Liver (tissue), 9 donors: ENCODE results near the gene CREBBP. TPM values are rescaled to one million over a fixed set of nuclear protein-coding genes. Genes with fewer than 3 reads are reported as not detected.

ENCODE experiments used
- DNase-seq: peaks from one replicate; pipeline ENCODE4 v3.0.0-alpha.2; 2017; ENCODE audit warnings: low spot score
- H3K27ac ChIP-seq, 2 donors: one replicate each; pipeline ENCODE4 v1.7.0; 2013; ENCODE audit warnings: inconsistent platforms in 2 of 2, low read length in 2 of 2, control low read depth in 1 of 2, low read depth in 1 of 2, mild to moderate bottlenecking in 1 of 2
- H3K27me3 ChIP-seq, 4 donors: one replicate each; pipeline versions ENCODE4 v1.6.1 to v1.7.0; 2013; ENCODE audit warnings: low read length in 3 of 4, inconsistent platforms in 1 of 4, mild to moderate bottlenecking in 1 of 4, moderate library complexity in 1 of 4; ENCODE audit not compliant: control insufficient read depth in 4 of 4, insufficient read depth in 4 of 4
- H3K36me3 ChIP-seq, 4 donors: one replicate each; pipeline versions ENCODE4 v1.6.1 to v1.7.0; 2013; ENCODE audit warnings: low read length in 3 of 4, mild to moderate bottlenecking in 3 of 4, low read depth in 1 of 4, moderate library complexity in 1 of 4; ENCODE audit not compliant: control insufficient read depth in 4 of 4, insufficient read depth in 3 of 4
- H3K4me1 ChIP-seq, 4 donors: one replicate each; pipeline versions ENCODE4 v1.6.1 to v1.7.0; 2013; ENCODE audit warnings: low read length in 3 of 4, mild to moderate bottlenecking in 3 of 4, moderate library complexity in 1 of 4; ENCODE audit not compliant: control insufficient read depth in 4 of 4, insufficient read depth in 4 of 4
- H3K4me3 ChIP-seq, 3 donors: one replicate each; pipeline versions ENCODE4 v1.6.1 to v1.7.0; 2013; ENCODE audit warnings: low read length in 3 of 3, control low read depth in 1 of 3, low read depth in 1 of 3, mild to moderate bottlenecking in 1 of 3
- H3K9ac ChIP-seq, 2 donors: one replicate each; pipeline ENCODE4 v1.7.0; 2013; ENCODE audit warnings: low read length in 2 of 2, mild to moderate bottlenecking in 2 of 2, moderate library complexity in 2 of 2, control low read depth in 1 of 2, low read depth in 1 of 2
- H3K9me3 ChIP-seq, 4 donors: one replicate each; pipeline versions ENCODE4 v1.6.1 to v1.7.0; 2013; ENCODE audit warnings: low read length in 3 of 4; ENCODE audit not compliant: control insufficient read depth in 4 of 4
- EGR1 ChIP-seq, 2 donors: IDR thresholded peaks; 2 replicates each; pipeline ENCODE4 v1.6.1; 2016 to 2018; ENCODE audit warnings: antibody characterized with exemption in 2 of 2, low read depth in 2 of 2
- FOXA1 ChIP-seq: IDR thresholded peaks from 2 replicates; pipeline ENCODE4 v1.6.1; 2016; ENCODE audit warnings: antibody characterized with exemption
- FOXA2 ChIP-seq: IDR thresholded peaks from 2 replicates; pipeline ENCODE4 v1.6.1; 2016; ENCODE audit warnings: antibody characterized with exemption
- HNF4A ChIP-seq, 2 donors: conservative IDR thresholded peaks; 2 replicates each; pipeline ENCODE4 v1.6.1; 2016; ENCODE audit warnings: antibody characterized with exemption in 2 of 2, mild to moderate bottlenecking in 2 of 2
- HNF4G ChIP-seq: IDR thresholded peaks from 2 replicates; pipeline ENCODE4 v1.6.1; 2016; ENCODE audit warnings: antibody characterized with exemption
- JUND ChIP-seq, 2 donors: IDR thresholded peaks; 2 replicates each; pipeline ENCODE4 v1.6.1; 2016; ENCODE audit warnings: antibody characterized with exemption in 2 of 2
- NR2F2 ChIP-seq: IDR thresholded peaks from 2 replicates; pipeline ENCODE4 v1.6.1; 2016; ENCODE audit warnings: antibody characterized with exemption
- RAD21 ChIP-seq, 2 donors: IDR thresholded peaks; 2 replicates each; pipeline ENCODE4 v1.6.1; 2016; ENCODE audit warnings: antibody characterized with exemption in 2 of 2, mild to moderate bottlenecking in 2 of 2
- RXRA ChIP-seq, 2 donors: IDR thresholded peaks; 2 replicates each; pipeline ENCODE4 v1.6.1; 2017 to 2018; ENCODE audit warnings: antibody characterized with exemption in 2 of 2, mild to moderate bottlenecking in 1 of 2
- YY1 ChIP-seq: IDR thresholded peaks from 2 replicates; pipeline ENCODE4 v1.6.1; 2016; ENCODE audit warnings: antibody characterized with exemption, mild to moderate bottlenecking
- WGBS: extraction: QIAGEN DNeasy Blood & Tissue Kit; methylation state at CpG from one replicate; pipeline ENCODE4 v1.1.7; 2013; 5-methylcytosine and 5-hydroxymethylcytosine counted together
- polyA plus RNA-seq, 2 donors: library from polyadenylated mRNA; stranded (reverse) in 1 of 2; unstranded in 1 of 2; fragments of 200-250 nt in 1 of 2; fragments of >200 nt in 1 of 2; fragmentation: Nextera tagmentation in 1 of 2; extraction: Ambion mirVana in 1 of 2; gene quantifications; one replicate each; pipeline versions ENCODE4 v1.2.1 to v1.2.3, GENCODE V29; 2013 to 2015
- total RNA-seq, 2 donors: library from RNA; depleted of rRNA; stranded (reverse); fragments of >200 nt; gene quantifications; one replicate each; pipeline ENCODE4 v1.2.3, GENCODE V29; 2014
- TF ChIP-seq, protein P1 (sequence below): IDR thresholded peaks from 2 replicates; pipeline ENCODE4 v1.6.1; 2016; ENCODE audit warnings: antibody characterized with exemption, mild to moderate bottlenecking
- TF ChIP-seq, protein P2 (sequence below): IDR thresholded peaks from 2 replicates; pipeline ENCODE4 v1.6.1; 2016; ENCODE audit warnings: antibody characterized with exemption
- TF ChIP-seq, protein P3 (sequence below): IDR thresholded peaks from 2 replicates; pipeline ENCODE4 v1.6.1; 2016; ENCODE audit warnings: antibody characterized with exemption
- TF ChIP-seq, protein P4 (sequence below): fragments of 150-350 bp; IDR thresholded peaks from 2 replicates; pipeline ENCODE4 v1.5.1; 2017; ENCODE audit warnings: improper control_type of control experiment, low read depth, low read length; ENCODE audit not compliant: missing input control
- TF ChIP-seq, protein P5 (sequence below): IDR thresholded peaks from 2 replicates; pipeline ENCODE4 v1.6.1; 2016; ENCODE audit warnings: antibody characterized with exemption
- donor health status: healthy.
- donor health status: healthy.
- donor health status: healthy.
- donor health status: healthy.
- donor health status: healthy.

CREBBP gene
- total and polyA plus RNA-seq, 4 donors: 7.0 to 25.8 (median 19.5) TPM

DNA sequence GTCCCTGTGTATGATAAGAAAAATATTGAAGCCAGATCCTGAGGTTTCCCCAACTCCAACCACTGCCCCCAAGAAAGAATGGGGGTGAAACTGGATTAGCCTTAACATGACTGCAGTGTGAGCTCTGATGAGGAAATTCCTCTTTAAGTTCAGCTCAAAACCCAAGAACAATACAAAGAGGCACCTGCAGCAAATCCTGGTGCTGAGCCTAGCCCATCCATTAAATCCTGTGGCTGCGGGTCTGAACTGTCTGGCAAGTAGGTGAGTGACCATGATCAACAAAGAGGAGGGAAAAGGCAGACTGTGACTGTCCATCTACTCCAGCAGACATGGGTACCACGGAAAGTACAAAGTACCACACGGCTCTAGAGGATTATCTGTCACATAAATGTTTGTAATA, 64.2 kb downstream of the CREBBP start (continued):
- TF ChIP-seq, protein P1, sequence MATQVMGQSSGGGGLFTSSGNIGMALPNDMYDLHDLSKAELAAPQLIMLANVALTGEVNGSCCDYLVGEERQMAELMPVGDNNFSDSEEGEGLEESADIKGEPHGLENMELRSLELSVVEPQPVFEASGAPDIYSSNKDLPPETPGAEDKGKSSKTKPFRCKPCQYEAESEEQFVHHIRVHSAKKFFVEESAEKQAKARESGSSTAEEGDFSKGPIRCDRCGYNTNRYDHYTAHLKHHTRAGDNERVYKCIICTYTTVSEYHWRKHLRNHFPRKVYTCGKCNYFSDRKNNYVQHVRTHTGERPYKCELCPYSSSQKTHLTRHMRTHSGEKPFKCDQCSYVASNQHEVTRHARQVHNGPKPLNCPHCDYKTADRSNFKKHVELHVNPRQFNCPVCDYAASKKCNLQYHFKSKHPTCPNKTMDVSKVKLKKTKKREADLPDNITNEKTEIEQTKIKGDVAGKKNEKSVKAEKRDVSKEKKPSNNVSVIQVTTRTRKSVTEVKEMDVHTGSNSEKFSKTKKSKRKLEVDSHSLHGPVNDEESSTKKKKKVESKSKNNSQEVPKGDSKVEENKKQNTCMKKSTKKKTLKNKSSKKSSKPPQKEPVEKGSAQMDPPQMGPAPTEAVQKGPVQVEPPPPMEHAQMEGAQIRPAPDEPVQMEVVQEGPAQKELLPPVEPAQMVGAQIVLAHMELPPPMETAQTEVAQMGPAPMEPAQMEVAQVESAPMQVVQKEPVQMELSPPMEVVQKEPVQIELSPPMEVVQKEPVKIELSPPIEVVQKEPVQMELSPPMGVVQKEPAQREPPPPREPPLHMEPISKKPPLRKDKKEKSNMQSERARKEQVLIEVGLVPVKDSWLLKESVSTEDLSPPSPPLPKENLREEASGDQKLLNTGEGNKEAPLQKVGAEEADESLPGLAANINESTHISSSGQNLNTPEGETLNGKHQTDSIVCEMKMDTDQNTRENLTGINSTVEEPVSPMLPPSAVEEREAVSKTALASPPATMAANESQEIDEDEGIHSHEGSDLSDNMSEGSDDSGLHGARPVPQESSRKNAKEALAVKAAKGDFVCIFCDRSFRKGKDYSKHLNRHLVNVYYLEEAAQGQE: no peak
- TF ChIP-seq NR2F2: no peak
- TF ChIP-seq, protein P2, sequence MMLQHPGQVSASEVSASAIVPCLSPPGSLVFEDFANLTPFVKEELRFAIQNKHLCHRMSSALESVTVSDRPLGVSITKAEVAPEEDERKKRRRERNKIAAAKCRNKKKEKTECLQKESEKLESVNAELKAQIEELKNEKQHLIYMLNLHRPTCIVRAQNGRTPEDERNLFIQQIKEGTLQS: no peak
- TF ChIP-seq RAD21 (IDR thresholded peaks at IDR 0.05): no peak
- TF ChIP-seq HNF4A (conservative IDR thresholded peaks at IDR 0.05): no peak
- no peak for TF ChIP-seq FOXA1

DNA sequence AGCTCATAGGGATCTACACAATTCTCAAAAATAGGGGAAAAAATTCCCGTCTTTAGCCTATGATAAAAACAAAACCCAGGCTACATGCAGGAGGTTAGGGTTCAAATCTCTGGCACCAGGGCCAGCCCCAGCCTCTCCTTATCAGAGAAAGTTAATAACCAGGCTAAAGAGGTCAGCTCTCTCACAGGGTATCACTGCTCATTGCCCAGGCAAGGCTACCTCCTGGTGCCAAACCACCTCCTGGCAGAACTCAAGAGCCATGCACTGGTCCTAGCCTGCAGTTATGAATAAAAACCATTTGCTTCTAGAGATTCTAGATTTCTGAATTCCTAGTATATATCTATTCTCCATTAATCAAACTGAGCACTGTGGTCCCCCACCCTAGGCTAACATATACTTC, 65.8 kb downstream of the CREBBP start:
- no peak overlapping the region for H3K9ac ChIP-seq
- WGBS: 75% methylated on average over 1 of the region's 1 CpG
- H3K4me3 ChIP-seq: no peak overlapping the region
- H3K36me3 ChIP-seq: peaks cover 0 to 4% (median 0%) of the 10 kb centered on the region in 4 donors
- no peaks in the 10 kb centered on the region for H3K27me3 ChIP-seq
- TF ChIP-seq EGR1 (IDR thresholded peaks at IDR 0.05; ENCODE audit: low read depth in 2 of 2) (no peak), FOXA2 (no peak), HNF4G (no peak), JUND (IDR thresholded peaks at IDR 0.05) (no peak), NR2F2 (no peak), RXRA (IDR thresholded peaks at IDR 0.05) (no peak), YY1 (no peak)
- TF ChIP-seq, protein P3, sequence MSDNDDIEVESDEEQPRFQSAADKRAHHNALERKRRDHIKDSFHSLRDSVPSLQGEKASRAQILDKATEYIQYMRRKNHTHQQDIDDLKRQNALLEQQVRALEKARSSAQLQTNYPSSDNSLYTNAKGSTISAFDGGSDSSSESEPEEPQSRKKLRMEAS: no peak
- TF ChIP-seq, protein P4, sequence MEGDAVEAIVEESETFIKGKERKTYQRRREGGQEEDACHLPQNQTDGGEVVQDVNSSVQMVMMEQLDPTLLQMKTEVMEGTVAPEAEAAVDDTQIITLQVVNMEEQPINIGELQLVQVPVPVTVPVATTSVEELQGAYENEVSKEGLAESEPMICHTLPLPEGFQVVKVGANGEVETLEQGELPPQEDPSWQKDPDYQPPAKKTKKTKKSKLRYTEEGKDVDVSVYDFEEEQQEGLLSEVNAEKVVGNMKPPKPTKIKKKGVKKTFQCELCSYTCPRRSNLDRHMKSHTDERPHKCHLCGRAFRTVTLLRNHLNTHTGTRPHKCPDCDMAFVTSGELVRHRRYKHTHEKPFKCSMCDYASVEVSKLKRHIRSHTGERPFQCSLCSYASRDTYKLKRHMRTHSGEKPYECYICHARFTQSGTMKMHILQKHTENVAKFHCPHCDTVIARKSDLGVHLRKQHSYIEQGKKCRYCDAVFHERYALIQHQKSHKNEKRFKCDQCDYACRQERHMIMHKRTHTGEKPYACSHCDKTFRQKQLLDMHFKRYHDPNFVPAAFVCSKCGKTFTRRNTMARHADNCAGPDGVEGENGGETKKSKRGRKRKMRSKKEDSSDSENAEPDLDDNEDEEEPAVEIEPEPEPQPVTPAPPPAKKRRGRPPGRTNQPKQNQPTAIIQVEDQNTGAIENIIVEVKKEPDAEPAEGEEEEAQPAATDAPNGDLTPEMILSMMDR: no peak
- TF ChIP-seq, protein P2: no peak
- TF ChIP-seq, protein P1: no peak
- TF ChIP-seq, protein P5, sequence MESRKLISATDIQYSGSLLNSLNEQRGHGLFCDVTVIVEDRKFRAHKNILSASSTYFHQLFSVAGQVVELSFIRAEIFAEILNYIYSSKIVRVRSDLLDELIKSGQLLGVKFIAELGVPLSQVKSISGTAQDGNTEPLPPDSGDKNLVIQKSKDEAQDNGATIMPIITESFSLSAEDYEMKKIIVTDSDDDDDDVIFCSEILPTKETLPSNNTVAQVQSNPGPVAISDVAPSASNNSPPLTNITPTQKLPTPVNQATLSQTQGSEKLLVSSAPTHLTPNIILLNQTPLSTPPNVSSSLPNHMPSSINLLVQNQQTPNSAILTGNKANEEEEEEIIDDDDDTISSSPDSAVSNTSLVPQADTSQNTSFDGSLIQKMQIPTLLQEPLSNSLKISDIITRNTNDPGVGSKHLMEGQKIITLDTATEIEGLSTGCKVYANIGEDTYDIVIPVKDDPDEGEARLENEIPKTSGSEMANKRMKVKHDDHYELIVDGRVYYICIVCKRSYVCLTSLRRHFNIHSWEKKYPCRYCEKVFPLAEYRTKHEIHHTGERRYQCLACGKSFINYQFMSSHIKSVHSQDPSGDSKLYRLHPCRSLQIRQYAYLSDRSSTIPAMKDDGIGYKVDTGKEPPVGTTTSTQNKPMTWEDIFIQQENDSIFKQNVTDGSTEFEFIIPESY: no peak
- no peaks in the 10 kb centered on the region for H3K9me3 ChIP-seq
- peaks cover 7 to 49% (median 31%) of the 10 kb centered on the region in 4 donors for H3K4me1 ChIP-seq
- no peak for DNase-seq
- H3K27ac ChIP-seq: no peak overlapping the region
